Measurements from ENCODE around the gene LBHD1.

DNA sequence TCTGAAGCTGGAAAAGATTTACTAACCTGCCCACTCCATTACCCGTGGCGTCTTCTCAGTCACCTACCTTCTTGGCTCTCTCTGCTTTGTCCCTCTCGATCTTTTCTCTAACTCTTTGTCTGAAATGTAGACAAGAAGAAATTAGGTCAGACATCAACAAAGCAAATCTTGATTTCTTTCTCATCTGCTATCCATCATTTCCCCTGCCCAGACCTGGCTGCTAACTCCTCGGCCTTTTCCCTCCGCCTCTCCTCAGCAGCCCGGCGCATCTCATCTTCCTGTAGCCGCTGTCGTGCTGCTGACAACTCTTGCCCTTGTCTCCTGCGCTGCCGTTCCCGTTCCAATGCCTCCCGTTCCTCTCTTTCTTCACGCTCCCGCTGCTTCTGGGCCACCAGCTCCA is 5.6 kb upstream of the LBHD1 start:
- TF ChIP-seq, protein P1, sequence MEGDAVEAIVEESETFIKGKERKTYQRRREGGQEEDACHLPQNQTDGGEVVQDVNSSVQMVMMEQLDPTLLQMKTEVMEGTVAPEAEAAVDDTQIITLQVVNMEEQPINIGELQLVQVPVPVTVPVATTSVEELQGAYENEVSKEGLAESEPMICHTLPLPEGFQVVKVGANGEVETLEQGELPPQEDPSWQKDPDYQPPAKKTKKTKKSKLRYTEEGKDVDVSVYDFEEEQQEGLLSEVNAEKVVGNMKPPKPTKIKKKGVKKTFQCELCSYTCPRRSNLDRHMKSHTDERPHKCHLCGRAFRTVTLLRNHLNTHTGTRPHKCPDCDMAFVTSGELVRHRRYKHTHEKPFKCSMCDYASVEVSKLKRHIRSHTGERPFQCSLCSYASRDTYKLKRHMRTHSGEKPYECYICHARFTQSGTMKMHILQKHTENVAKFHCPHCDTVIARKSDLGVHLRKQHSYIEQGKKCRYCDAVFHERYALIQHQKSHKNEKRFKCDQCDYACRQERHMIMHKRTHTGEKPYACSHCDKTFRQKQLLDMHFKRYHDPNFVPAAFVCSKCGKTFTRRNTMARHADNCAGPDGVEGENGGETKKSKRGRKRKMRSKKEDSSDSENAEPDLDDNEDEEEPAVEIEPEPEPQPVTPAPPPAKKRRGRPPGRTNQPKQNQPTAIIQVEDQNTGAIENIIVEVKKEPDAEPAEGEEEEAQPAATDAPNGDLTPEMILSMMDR (conservative IDR thresholded peaks at IDR 0.05; ENCODE audit: low read depth, low read length): no peak
- TF ChIP-seq EZH2 (IDR thresholded peaks at IDR 0.05; ENCODE audit: borderline replicate concordance, low read depth, low read length, poor library complexity, severe bottlenecking): no peak
